NCI-H2107 treated with DMSO at 0.1 percent for 48 hours (cell line): ENCODE results near the gene FAM98C.

ENCODE experiments used
- DNase-seq: peaks from one replicate; lab custom pipeline; 2025; ENCODE audit not compliant: unreplicated experiment; lab: John Stamatoyannopoulos, UW

Gene FAM98C

DNA sequence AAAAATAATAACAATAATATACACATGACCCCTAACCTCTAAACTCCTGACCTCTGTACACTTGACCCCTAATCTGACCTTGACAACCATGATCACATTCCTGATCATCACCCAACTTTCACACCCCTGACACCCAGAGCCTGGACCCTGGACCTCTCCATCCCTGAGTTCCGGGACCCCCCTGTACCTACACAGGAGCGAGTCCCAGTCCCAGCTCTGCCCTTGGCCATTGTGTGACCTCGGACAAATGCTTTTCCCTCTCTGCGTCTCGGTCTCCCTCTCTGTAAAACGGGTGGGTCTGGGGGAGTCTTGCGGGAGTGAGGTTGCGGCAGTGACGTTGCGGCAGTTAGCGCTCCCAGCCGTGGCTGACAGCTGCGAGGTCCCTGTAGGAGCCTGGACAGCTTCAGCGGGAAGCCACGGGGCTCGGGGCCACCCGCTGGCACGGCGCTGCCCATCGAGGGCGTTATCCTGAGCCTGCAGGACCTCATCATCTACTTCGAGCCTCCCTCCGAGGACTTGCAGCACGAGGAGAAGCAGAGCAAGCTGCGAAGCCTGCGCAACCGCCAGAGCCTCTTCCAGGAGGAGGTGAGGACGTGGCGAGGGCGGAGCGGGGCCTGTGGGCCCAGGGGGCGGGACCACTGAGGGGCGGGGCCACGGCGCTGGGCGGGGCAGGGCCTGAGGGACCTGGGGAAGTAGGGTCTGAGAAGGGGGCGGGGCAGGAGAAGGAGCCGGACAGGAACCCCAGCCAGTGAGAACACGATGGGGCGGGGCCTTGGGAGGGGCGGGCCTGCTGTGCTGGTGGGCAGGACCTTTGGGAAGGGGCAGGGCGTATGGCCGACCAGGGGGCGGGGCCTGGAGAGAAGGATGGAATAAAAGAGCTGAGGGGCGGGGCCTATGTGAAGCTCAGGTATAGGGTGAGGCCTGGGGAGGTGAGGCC lies 49.8 kb downstream of the FAM98C start:
- no peak for DNase-seq

DNA sequence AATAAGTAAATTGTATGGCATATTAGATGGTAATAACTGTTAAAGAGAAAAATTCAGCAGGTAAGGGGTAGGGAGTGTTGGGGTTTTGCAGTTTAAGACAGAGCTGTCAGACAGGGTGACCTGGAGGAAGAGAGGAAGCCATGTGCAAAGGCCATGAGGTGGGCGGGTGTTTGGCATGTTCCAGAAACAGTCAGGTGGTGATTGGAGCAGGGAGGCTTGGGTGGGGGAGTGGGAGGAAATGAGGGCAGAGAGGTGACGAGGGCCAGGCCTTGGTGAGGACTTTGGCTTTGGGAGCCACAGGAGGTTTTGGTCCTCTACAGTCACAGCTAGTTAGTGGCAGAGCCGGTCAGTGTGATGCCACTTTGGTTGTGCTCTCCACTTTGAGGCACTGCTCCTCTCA lies 50.7 kb downstream of the FAM98C start:
- no peak for DNase-seq

DNA sequence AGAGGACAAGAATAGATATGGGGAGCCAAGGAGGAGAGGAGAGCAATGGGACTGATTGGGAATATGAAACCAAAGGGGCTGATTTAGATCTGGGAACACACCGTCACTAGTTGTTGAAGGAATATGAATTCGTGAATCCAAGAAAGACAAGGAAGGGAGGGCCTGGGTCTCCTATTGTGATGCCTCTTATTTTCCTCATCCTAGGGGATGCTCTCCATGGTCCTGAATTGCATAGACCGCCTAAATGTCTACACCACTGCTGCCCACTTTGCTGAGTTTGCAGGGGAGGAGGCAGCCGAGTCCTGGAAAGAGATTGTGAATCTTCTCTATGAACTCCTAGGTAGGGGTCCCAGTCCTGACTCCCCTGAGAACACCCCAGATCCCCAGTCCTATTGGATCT lies 52.1 kb downstream of the FAM98C start:
- DNase-seq, result no peak

DNA sequence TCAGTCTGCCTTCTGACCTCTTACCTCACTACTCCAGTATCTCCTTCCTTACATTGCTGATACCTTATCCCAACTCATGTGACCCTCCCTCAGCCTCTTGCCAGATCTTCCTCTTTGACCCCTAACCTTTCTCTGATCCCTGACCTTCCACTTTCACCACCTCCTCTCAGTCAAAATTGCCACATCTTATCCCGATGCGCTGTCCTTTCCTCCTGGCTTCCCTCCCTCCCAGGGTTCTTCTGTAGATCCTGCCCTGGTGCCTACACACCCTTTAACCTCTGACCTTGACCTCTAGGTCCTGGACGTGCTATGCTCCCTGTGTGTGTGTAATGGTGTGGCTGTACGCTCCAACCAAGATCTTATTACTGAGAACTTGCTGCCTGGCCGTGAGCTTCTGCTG lies 54.3 kb downstream of the FAM98C start:
- no peak for DNase-seq

DNA sequence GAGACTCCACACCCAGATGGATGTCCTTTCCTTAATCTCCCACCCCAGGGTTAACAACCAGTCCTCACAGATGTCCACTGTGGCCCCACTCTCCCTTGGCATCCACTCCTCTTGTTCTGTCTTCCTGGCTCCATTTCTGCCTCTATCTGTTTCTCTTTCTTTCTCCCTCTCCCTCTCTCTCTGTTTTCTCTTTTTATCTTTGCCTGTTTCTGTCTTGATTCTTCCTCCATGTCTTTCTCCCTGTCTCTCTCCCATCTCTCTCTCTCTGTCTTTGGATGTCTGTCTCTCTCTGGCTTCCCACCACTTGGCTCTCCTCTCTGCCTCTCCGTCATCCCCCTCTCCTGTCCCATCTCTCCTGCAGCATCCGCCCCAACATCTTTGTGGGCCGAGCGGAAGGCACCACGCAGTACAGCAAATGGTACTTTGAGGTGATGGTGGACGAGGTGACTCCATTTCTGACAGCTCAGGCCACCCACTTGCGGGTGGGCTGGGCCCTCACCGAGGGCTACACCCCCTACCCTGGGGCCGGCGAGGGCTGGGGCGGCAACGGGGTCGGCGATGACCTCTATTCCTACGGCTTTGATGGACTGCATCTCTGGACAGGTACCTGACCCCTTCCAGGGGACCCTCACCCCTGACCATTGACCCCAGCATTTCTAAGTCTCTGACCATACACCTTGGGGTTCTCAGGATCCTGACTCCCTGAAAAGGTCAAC lies 55.0 kb downstream of the FAM98C start:
- DNase-seq, result no peak
